Glutamatergic neuron (in vitro differentiated cells): ENCODE data around the gene DHRS3. TPM values are rescaled to one million over a fixed set of nuclear protein-coding genes. Genes with fewer than 3 reads are reported as not detected.

ENCODE experiments used
- DNase-seq: peaks from one replicate; pipeline ENCODE4 v3.0.0; 2022
- H3K27ac Mint-ChIP-seq: one replicate; pipeline ENCODE4 v1.8.0; 2020; ENCODE audit warnings: mild to moderate bottlenecking, mixed read lengths, inconsistent platforms; ENCODE audit not compliant: unreplicated experiment
- H3K27me3 Mint-ChIP-seq: one replicate; pipeline ENCODE4 v1.8.0; 2020; ENCODE audit warnings: mild to moderate bottlenecking, moderate library complexity, mixed read lengths, inconsistent platforms; ENCODE audit not compliant: unreplicated experiment
- H3K36me3 Mint-ChIP-seq: one replicate; pipeline ENCODE4 v1.8.0; 2020; ENCODE audit warnings: mild to moderate bottlenecking, mixed read lengths, inconsistent platforms; ENCODE audit not compliant: unreplicated experiment
- H3K4me1 Mint-ChIP-seq: one replicate; pipeline ENCODE4 v1.8.0; 2020; ENCODE audit warnings: mild to moderate bottlenecking, low read depth, mixed read lengths, inconsistent platforms; ENCODE audit not compliant: unreplicated experiment
- H3K4me3 Mint-ChIP-seq: one replicate; pipeline ENCODE4 v1.8.0; 2020; ENCODE audit warnings: mild to moderate bottlenecking, mixed read lengths, inconsistent platforms; ENCODE audit not compliant: unreplicated experiment
- H3K9me3 Mint-ChIP-seq: one replicate; pipeline ENCODE4 v1.8.0; 2020; ENCODE audit warnings: mild to moderate bottlenecking, moderate library complexity, mixed read lengths, inconsistent platforms; ENCODE audit not compliant: unreplicated experiment
- total RNA-seq: library from RNA; stranded (reverse); fragmentation: NEBNext Ultra II Directional; extraction: Animal tissue kit (Norgen Biotek cat#: 25700); gene quantifications from one replicate; pipeline ENCODE4 v1.2.1, GENCODE V29; 2021; ENCODE audit not compliant: unreplicated experiment
- TF ChIP-seq, protein P1 (sequence below): fragments of 200-600 bp; sonication (generic); IDR thresholded peaks from one replicate; pipeline ENCODE4 v1.5.0; 2021; ENCODE audit not compliant: partially characterized antibody, unreplicated experiment

Gene DHRS3
- total RNA-seq, 1 donor from 2014 or later, result not detected

DNA sequence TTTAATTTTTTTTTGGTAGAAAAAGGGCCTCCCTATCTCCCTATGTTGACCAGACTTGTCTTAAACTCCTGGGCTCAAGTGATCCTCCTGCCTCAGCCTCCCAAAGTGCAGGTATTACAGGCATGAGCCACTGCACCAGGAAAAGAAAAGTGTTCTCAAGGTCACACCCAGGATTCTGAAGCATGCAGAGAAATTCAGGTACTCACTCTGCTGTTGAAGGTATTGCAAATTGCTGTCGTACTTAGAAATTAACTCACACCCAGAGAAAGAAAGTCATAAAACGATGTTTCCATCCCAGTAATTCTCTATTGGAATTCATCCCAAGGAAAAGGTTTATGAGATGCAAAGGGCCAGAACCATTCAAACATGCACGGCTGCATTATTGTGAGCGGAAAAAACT is 73.7 kb downstream of the DHRS3 start:
- H3K27ac Mint-ChIP-seq, result no peak overlapping the region
- no peaks in the 10 kb centered on the region for H3K36me3 Mint-ChIP-seq
- TF ChIP-seq, protein P1, sequence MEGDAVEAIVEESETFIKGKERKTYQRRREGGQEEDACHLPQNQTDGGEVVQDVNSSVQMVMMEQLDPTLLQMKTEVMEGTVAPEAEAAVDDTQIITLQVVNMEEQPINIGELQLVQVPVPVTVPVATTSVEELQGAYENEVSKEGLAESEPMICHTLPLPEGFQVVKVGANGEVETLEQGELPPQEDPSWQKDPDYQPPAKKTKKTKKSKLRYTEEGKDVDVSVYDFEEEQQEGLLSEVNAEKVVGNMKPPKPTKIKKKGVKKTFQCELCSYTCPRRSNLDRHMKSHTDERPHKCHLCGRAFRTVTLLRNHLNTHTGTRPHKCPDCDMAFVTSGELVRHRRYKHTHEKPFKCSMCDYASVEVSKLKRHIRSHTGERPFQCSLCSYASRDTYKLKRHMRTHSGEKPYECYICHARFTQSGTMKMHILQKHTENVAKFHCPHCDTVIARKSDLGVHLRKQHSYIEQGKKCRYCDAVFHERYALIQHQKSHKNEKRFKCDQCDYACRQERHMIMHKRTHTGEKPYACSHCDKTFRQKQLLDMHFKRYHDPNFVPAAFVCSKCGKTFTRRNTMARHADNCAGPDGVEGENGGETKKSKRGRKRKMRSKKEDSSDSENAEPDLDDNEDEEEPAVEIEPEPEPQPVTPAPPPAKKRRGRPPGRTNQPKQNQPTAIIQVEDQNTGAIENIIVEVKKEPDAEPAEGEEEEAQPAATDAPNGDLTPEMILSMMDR, result no peak
- H3K27me3 Mint-ChIP-seq, result peaks cover 2% of the 10 kb centered on the region
- no peak for DNase-seq
- no peak overlapping the region for H3K4me3 Mint-ChIP-seq
- H3K9me3 Mint-ChIP-seq, result peaks cover 2% of the 10 kb centered on the region
- peaks cover 11% of the 10 kb centered on the region for H3K4me1 Mint-ChIP-seq

DNA sequence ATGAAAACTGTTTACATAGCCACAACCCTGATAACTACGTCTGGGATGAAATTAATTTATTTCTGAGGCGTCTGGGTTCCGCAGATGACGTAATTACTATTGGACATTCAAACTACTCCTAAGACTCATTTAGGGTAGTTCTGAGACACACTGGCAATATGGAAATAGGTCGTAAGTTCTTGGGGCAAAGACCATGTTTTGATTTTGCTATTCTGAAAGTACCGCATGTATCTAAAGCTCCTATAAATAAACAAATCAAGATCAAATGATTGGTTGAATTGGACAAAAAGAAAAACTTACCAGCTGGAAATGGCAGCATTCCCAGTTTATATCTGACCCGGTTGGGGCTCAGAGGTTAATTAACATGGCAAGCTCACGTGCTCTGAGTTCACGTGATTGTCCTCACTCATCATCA is 74.3 kb downstream of the DHRS3 start:
- Mint-ChIP-seq H3K27me3 (peaks cover 2% of the 10 kb centered on the region), H3K4me1 (peaks cover 11% of the 10 kb centered on the region), H3K36me3 (no peaks in the 10 kb centered on the region), H3K9me3 (peaks cover 2% of the 10 kb centered on the region), H3K4me3 (no peak overlapping the region), H3K27ac (no peak overlapping the region)
- no peak for DNase-seq
- TF ChIP-seq, protein P1, result no peak

DNA sequence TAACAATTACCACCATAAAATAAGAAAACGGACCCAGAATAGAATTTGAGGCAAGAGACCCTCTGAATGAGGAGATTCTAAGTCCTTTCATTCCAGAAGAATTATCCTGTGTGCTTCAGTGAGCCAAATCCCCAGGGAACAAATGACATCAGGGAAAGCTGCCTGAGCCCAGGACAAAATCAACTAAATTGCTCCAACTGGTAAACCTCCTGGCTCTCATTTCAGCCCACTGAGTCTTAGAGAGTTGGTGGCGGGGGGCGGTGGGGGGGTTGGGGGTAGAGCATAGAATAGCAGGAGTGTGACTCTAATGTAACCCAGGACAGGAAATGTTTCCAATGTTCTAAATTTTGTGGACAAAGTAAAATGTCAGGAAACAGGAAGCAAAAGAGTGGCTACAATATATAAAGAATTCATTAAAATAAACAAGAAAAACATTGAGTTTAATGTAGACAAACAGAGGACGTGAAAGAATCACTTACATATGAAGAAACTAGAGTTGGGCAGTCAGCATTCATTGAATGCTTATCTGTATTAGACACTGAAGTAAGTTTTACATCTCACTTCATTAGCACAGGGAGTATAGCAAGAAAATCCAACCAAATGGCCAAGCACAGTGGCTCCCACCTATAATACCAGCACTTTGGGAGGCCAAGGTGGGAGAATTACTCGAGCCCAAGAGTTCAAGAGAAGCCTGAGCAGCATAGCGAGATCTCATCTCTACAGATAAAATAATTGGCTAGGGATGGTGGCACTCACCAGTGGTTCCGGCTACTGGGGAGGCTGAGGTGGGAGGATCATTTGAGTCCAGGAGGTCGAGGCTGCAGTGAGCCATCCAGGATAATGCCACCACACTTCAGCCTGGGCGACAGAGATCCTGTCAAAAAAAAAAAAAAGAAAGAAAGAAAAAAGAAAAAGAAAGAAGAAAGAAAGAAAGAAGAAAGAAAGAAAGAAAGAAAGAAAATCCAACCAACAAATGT is 75.1 kb downstream of the DHRS3 start:
- DNase-seq, result no peak
- no peak overlapping the region for H3K27ac Mint-ChIP-seq
- peaks cover 2% of the 10 kb centered on the region for H3K27me3 Mint-ChIP-seq
- H3K4me1 Mint-ChIP-seq, result peaks cover 11% of the 10 kb centered on the region
- H3K36me3 Mint-ChIP-seq, result no peaks in the 10 kb centered on the region
- H3K4me3 Mint-ChIP-seq, result no peak overlapping the region
- TF ChIP-seq, protein P1, result no peak
- peaks cover 2% of the 10 kb centered on the region for H3K9me3 Mint-ChIP-seq

DNA sequence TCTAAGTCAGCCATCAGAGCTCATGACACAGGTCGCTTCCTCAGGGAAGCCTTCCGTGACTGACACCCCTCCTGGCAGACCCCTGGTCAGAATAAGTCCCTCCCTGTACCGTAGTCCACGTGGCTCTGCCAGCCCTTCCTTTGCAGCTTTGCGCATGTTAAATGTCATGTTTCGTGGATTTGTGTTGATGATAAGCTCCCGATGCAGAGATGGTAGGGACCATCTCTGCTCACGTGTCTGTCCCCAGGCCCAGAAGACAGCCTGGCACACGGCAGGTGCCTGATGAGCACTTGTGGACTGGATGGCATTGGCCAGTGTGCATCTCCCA is 75.9 kb downstream of the DHRS3 start:
- Mint-ChIP-seq H3K9me3 (peaks cover 2% of the 10 kb centered on the region), H3K27me3 (peaks cover 2% of the 10 kb centered on the region), H3K36me3 (no peaks in the 10 kb centered on the region), H3K4me1 (peaks cover 11% of the 10 kb centered on the region), H3K27ac (peak overlapping the region; percentile 1), H3K4me3 (no peak overlapping the region)
- TF ChIP-seq, protein P1, result no peak
- no peak for DNase-seq
